ENCODE results near the gene STX4. TPM values are rescaled to one million over a fixed set of nuclear protein-coding genes. Genes with fewer than 3 reads are reported as not detected.

Gene STX4
- total RNA-seq, 2 experiments from 2014 or later = 67.2 to 70.0 TPM

- POLR2A ChIA-PET = interaction anchor here (1.0 kb wide), 1 partner anchor 9 kb away, joined by 3 read pairs; no protein-coding TSS in a partner anchor
- H3K4me3 Mint-ChIP-seq = no peak overlapping the region
- H3K4me1 Mint-ChIP-seq = peaks cover 2% of the 10 kb centered on the region
- peaks cover 20% of the 10 kb centered on the region for H3K36me3 Mint-ChIP-seq (ENCODE audit: low read depth)
- CTCF ChIA-PET = no interaction called here
- H3K27me3 Mint-ChIP-seq = no peaks in the 10 kb centered on the region
- H3K27ac Mint-ChIP-seq = no peak overlapping the region
- no peak for DNase-seq
- H3K9me3 Mint-ChIP-seq = no peaks in the 10 kb centered on the region
These were observed 52.7 kb downstream of the STX4 start for GRCh38 chr16:31085873-31086628.

GRCh38 chr16:31086629-31086906 is 53.2 kb downstream of the STX4 start:
- no peak overlapping the region for H3K27ac Mint-ChIP-seq
- peaks cover 2% of the 10 kb centered on the region for H3K4me1 Mint-ChIP-seq
- no peak for DNase-seq
- no peaks in the 10 kb centered on the region for H3K27me3 Mint-ChIP-seq
- H3K9me3 Mint-ChIP-seq = no peaks in the 10 kb centered on the region
- no peak overlapping the region for H3K4me3 Mint-ChIP-seq
- CTCF ChIA-PET = no interaction called here
- peaks cover 20% of the 10 kb centered on the region for H3K36me3 Mint-ChIP-seq (ENCODE audit: low read depth)
- POLR2A ChIA-PET = interaction anchor here (1.0 kb wide), 1 partner anchor 10 kb away, joined by 3 read pairs; no protein-coding TSS in a partner anchor

GRCh38 chr16:31087481-31087880 is 54.1 kb downstream of the STX4 start:
- Mint-ChIP-seq H3K4me1 (peaks cover 2% of the 10 kb centered on the region), H3K27me3 (no peaks in the 10 kb centered on the region), H3K4me3 (no peak overlapping the region), H3K9me3 (no peaks in the 10 kb centered on the region), H3K27ac (no peak overlapping the region), H3K36me3 (ENCODE audit: low read depth) (peaks cover 16% of the 10 kb centered on the region)
- ChIA-PET POLR2A (interaction anchor here (3.5 kb wide), 1 partner anchor 14 kb away, joined by 10 read pairs; the partner anchor contains the start of genes ZNF646 and ZNF668), CTCF (interaction anchor here (0.6 kb wide), 1 partner anchor 14 kb away, joined by 9 read pairs; no protein-coding TSS in a partner anchor)
- DNase-seq = no peak

- no peaks in the 10 kb centered on the region for H3K27me3 Mint-ChIP-seq
- ChIA-PET POLR2A (interaction anchor here (3.5 kb wide), 1 partner anchor 14 kb away, joined by 10 read pairs; the partner anchor contains the start of genes ZNF646 and ZNF668), CTCF (no interaction called here)
- H3K9me3 Mint-ChIP-seq = no peaks in the 10 kb centered on the region
- no peak overlapping the region for H3K27ac Mint-ChIP-seq
- no peak overlapping the region for H3K4me3 Mint-ChIP-seq
- peaks cover 7% of the 10 kb centered on the region for H3K4me1 Mint-ChIP-seq
- H3K36me3 Mint-ChIP-seq (ENCODE audit: low read depth) = peaks cover 14% of the 10 kb centered on the region
- no peak for DNase-seq
These were observed 54.6 kb downstream of the STX4 start for GRCh38 chr16:31087971-31088370.

GRCh38 chr16:31088459-31089183 is 55.3 kb downstream of the STX4 start, which contains the start of gene PRSS53:
TSS of gene PRSS53 (minus strand) at chr16:31088943. CDS start at chr16:31088809, 134 bp downstream.
- ChIA-PET CTCF (no interaction called here), POLR2A (interaction anchor here (3.5 kb wide), 1 partner anchor 15 kb away, joined by 10 read pairs; the partner anchor contains the start of genes ZNF646 and ZNF668)
- Mint-ChIP-seq H3K36me3 (ENCODE audit: low read depth) (peaks cover 14% of the 10 kb centered on the region), H3K4me3 (no peak within 1 kb of the TSS), H3K4me1 (peaks cover 11% of the 10 kb centered on the region), H3K27ac (no peak within 1 kb of the TSS), H3K27me3 (no peaks in the 10 kb centered on the region), H3K9me3 (no peaks in the 10 kb centered on the region)
- no peak for DNase-seq

GRCh38 chr16:31089199-31089598 is 55.8 kb downstream of the STX4 start:
- CTCF ChIA-PET = no interaction called here
- Mint-ChIP-seq H3K27me3 (no peaks in the 10 kb centered on the region), H3K4me3 (no peak overlapping the region), H3K9me3 (no peaks in the 10 kb centered on the region), H3K27ac (no peak overlapping the region), H3K36me3 (ENCODE audit: low read depth) (peaks cover 15% of the 10 kb centered on the region), H3K4me1 (peaks cover 17% of the 10 kb centered on the region)
- DNase-seq = no peak
- POLR2A ChIA-PET = interaction anchor here (3.5 kb wide), 1 partner anchor 16 kb away, joined by 10 read pairs; the partner anchor contains the start of genes ZNF646 and ZNF668

Other genes starting within 250 kb of the STX4 start
- 1 to 10 TPM; 1.0 to 1.2 TPM for gene ZNF629, start 246.4 kb upstream of the STX4 start, total RNA-seq
- 10 to 100 TPM; 22.3 to 23.5 TPM for gene BCL7C, start 139.5 kb upstream of the STX4 start, total RNA-seq
- gene CTF1, start 136.9 kb upstream of the STX4 start, total RNA-seq = under 1 TPM; 0.20 to 0.25 TPM
- 10 to 100 TPM; 25.8 to 27.2 TPM for gene FBXL19, start 110.0 kb upstream of the STX4 start, total RNA-seq
- gene ORAI3, start 84.5 kb upstream of the STX4 start, total RNA-seq = 10 to 100 TPM; 30.3 to 33.6 TPM
- gene SETD1A, start 75.8 kb upstream of the STX4 start, total RNA-seq = 10 to 100 TPM; 18.8 to 20.3 TPM
- 1 to 10 TPM; 7.1 to 7.5 TPM for gene HSD3B7, start 48.4 kb upstream of the STX4 start, total RNA-seq
- 1 to 10 TPM; 1.5 to 1.7 TPM for gene STX1B, start 22.9 kb upstream of the STX4 start, total RNA-seq
- 10 to 100 TPM; 13.9 to 17.4 TPM for gene ZNF668, start 40.7 kb downstream of the STX4 start, total RNA-seq
- 10 to 100 TPM; 31.9 to 32.1 TPM for gene ZNF646, start 40.9 kb downstream of the STX4 start, total RNA-seq
- 1 to 10 TPM; 4.7 to 4.9 TPM for gene PRSS53, start 55.4 kb downstream of the STX4 start, total RNA-seq
- 10 to 100 TPM; 66.0 to 66.1 TPM for gene VKORC1, start 61.2 kb downstream of the STX4 start, total RNA-seq
- 10 to 100 TPM; 32.9 to 34.4 TPM for gene BCKDK, start 74.8 kb downstream of the STX4 start, total RNA-seq
- 10 to 100 TPM; 43.7 to 44.3 TPM for gene KAT8, start 84.1 kb downstream of the STX4 start, total RNA-seq
- gene PRSS8, start 102.2 kb downstream of the STX4 start, total RNA-seq = not detected
- gene PRSS36, start 116.5 kb downstream of the STX4 start, total RNA-seq = under 1 TPM; 0.58 to 0.85 TPM
- gene FUS, start 146.6 kb downstream of the STX4 start, total RNA-seq = 100 to 1,000 TPM; 386 to 397 TPM
- 100 to 1,000 TPM in 1 of 2 experiments, 10 to 100 TPM in 1; 96.1 to 102 TPM for gene PYCARD, start 169.2 kb downstream of the STX4 start, total RNA-seq
- gene TRIM72, start 180.6 kb downstream of the STX4 start, total RNA-seq = under 1 TPM; 0.03 to 0.05 TPM
- gene PYDC1, start 183.6 kb downstream of the STX4 start, total RNA-seq = not detected
- gene ITGAM, start 226.4 kb downstream of the STX4 start, total RNA-seq = 10 to 100 TPM; 81.3 to 82.1 TPM